ENCODE measurements around the gene HARS2.

DNA sequence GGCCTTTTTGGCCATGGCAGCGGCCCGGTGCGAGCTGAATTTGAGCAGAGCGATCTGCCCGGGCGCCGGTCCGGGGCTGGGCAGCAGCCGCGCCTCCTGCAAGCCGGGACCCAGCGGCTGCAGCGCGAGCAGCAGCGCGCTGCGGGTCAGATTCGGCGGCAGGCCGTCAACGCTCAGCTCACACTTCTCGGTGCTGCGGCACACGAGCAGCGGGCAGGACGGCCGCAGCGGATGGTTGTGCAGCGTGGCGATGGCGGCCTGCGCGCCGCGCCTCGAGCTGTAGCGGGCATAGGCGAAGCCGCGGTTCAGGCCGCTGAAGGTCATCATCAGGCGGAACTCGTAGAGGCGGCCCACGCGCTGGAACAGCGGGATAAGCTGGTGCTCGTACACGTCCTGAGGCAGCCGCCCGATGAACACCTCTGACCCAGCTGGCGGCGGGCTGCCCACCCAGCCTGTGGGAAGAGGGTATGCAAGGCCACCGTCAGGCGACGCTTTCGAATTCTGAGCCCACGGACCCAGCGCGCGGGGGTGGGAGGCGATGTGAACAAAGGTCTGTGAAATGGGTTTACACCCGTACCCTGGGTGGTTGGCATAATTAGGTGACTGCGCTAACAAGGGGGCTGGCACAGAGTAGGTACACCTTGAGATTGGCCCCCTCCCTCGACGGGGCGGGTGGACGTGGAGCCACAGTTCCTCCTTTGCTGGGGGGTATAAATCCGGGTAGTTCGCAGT lies 18.6 kb upstream of the HARS2 start:
- TF ChIP-seq YY1 (IDR thresholded peaks at IDR 0.05; ENCODE audit: insufficient read depth, insufficient read length) (no peak), ZNF274 (IDR thresholded peaks at IDR 0.05; ENCODE audit: low read depth, low read length) (no peak)

Data from NT2/D1 (cell line).